SW 1271 (cell line): ENCODE results near the gene TNPO2.

Source experiments
- DNase-seq, 2 experiments: peaks; one replicate each; lab custom pipeline; 2025; lab: John Stamatoyannopoulos, UW

The TNPO2 gene

DNA sequence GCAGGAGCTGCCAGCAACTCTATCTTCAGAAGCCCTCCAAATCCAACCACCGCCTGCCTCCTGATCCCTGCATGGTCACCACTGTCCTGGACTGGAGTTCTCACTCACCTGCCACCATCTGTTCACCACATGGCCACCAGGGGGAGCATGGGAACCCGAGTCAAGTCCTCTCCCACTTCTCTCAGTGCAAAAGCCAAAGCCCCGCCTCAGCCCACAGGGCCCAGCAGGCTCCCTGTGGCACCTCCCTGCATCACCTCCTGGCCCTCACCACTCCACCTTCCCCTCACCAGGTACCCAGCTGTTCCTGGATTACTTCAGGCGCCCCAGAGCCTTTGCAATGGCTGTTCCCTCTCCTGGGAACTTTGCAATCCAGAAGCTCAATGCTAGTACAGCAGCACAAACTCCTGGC, 47.3 kb downstream of the TNPO2 start:
- peak; percentile 64 to 67 for DNase-seq

DNA sequence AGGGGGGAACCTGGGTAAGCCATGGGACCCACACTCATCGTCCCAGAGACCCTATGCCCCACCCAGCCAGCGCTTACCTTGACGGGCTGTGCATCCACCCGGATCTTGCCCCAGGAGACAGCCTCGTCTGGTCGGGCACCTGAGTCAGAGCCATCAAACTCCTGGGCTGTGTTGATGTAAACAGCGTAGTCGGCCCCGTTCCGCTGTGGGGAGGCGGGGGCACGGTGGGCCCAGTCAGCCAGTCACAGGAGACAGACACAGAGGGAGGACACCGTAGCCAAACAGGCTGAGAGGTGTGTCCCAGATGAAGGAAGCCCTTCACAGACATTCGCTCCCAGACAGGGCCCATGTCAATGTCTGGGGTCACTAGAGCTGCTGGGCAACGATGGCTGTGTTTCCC, 47.8 kb downstream of the TNPO2 start:
- no peak for DNase-seq

DNA sequence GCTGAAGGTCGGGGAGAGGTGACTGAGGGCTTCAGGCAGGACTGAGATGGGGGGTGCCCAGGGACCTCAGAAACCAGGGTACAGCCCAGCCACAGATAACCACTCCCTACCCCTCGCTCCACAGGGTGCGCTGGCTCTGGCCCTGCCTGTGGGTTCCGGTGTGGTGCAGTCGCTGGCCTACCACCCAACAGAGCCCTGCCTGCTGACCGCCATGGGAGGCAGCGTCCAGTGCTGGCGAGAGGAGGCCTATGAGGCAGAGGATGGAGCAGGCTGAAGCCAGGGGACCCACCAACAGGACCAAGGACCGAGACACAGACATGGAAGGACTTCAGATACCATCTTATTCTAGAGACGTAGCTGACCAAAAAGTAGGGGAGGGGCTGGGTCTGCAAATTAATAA, 48.3 kb downstream of the TNPO2 start:
- DNase-seq: no peak

DNA sequence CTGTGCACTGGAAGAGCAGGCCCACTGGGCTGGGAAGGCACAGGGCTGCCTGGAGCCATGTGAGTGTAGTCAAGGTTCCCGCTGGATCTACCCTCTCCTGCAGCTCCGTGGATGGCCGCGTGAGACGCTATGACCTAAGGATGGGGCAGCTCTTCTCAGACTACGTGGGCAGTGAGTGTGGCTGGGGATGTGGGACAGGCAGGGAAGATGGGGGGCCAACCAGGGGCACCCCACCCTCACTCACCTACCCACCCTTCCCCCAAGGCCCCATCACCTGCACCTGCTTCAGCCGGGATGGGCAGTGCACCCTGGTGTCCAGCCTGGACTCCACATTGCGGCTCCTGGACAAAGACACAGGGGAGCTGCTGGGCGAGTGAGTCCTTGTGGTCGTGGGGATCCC, 51.0 kb downstream of the TNPO2 start:
- DNase-seq: no peak

DNA sequence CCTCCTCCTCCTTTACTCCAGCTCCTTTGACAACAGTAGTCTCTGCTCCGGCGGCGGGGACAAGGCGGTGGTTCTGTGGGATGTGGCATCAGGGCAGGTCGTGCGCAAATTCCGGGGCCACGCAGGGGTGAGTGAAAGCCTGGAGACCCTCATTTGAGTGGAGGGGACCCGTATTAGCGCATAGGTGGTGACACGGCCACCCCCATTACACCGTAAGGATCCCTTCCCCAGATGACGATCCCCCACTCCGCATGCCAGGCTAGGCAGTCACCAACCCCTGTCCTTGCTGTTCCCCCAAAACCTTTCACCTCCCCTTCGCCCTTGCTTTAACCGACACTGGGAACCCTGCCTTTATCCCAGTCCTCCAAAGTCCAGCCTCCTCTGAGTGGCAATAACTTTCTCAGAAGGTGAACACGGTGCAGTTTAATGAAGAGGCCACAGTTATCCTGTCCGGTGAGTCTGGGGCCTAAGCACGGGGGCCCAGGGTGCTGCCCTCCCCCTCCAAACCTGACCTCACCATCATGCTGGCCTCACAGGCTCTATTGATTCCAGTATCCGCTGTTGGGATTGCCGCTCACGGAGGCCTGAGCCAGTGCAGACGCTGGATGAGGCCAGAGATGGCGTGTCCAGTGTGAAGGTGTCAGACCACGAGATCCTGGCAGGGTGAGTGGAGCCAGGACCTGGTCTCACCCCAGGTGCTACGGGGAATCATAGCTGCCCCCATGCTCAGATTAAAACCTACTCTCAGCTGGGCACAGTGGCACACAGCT, 53.4 kb downstream of the TNPO2 start:
- DNase-seq: no peak

DNA sequence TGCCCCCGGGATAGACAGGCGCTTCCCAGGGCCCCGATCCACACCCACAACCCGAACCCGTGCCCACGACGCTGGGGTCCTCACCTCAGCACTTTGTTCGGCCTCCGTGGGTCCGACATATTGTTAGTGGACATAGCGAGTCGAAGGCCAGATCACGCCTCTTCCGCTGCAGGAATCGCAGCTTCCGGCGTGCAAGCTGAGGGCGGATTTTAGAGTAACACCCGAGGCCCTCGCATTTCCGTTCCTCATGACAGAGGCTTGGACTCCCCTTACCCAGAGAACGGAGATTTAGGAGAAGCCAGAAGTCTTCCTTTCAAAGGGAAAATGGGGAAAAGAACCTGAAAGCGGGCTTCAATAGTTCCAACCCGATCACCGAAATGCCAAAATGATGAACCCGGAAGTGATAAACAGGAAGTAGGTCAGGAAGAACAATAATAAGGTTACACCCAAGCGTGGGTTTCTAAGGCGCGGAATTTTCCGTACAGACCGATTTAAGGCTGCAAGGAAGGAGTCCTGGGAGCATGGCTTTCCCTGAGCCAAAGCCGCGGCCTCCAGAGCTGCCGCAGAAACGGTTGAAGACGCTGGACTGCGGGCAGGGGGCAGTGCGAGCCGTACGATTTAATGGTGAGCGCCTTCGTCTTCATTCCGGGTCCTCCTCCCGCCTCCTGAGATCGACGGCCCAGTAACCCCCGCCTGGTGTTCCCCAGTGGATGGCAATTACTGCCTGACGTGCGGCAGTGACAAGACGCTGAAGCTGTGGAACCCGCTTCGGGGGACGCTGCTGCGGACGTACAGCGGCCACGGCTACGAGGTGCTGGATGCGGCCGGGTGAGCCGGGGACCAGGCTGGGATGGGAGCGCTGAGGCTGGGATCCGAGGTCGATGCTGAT, 54.2 kb downstream of the TNPO2 start:
- DNase-seq: peak; percentile 46 to 90

DNA sequence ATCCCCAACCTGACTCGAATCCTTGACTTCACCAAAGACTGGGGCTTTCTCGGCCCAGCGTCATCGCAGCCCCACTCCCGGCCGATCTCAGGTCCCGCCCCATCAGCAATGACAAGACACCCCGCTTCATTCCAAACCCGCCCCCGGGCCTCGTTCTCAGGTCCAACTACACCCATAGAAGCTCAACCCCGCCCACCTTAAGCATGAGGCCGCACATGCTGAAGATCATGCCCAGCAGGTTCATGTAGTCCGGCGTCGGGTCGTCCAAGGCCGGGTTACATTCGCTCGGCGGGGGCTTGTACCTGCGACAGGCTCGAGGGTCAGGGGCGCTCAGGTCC, 54.8 kb downstream of the TNPO2 start:
- peak in 1 of 2 experiments; percentile 67 for DNase-seq

DNA sequence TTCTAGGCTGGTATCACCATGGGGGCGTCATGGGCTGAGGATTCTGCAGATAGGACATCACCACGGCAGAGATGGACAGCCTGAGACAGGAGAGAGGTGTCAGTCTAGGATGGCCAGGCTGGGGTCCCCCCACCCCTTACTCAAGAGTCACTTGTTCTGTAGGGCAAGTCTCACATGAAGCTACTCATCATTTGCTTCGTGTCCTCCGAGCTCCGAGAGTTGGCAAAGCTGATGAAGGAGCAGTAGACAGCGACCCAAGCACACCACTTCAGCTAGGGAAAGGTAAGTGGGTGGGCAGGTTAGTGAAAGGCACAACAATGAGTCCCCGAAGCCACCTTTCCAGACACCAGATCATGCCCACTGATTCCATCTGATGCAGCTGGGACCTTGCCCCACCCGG, 55.4 kb downstream of the TNPO2 start:
- DNase-seq: no peak

DNA sequence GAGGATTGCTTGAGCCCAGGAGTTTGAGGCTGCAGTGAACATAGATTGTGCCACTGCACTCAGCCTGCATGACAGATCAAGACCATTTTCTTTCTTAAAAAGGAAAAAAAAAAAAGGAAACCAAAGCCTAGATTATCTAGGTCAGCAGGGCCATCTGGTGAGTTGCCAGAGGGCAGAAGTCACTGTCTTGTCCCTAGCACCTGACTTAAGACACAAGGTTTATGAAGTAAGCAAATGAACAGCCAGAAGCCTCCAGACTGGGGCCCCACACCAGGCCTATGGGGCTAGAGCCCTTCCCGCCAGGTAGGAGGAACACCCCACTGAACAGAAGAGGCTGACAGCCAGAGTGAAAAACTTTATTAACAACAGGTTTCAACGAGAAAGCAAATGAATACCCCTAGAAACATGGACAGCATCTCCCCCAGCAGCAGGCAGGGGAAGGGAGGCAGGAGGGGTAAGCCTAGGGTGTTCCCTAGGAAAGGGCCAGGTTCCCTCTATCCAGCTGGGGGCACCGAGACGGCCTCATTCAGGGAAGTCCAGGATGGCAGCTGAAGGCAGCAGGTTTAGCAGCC, 55.9 kb downstream of the TNPO2 start:
- DNase-seq: no peak

DNA sequence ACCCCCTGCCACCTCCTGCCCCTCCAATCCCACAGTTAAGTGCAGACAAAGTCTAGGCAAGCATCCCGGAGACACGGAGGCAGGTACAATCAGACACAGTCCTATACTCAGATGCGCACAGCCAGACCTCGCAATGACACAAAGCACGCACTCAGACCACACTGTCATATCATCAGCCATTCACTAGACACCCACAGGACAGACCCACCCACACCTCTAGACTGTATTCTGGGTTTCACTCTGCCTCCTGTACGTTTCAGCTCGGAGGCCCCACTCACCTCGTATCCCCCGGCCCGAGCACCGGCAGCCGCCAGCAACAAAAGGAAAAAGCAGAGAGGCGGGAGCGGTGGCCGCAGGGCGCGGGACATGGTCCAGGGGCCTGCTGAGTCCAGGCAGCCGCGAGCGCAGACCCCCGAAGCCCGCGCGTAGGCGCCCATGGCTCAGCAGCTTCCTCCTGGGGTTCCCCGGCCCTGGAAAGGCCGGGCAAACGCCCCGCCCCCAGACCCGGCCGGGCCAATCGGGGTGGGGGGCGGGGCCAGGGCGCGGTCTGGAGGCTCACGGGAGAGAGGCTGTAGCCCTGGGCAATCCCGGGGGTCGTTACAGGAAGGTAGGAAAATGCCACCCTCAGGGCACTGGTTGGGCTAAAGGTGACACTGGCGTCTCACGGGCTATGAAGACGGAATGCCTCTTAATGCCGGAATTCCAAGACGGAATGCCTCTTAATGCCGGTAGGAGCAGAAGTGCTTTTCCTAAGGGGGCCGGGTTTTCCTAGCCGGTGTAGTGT, 57.3 kb downstream of the TNPO2 start, which contains the start of the genes MAN2B1 and WDR83:
Gene MAN2B1 (minus strand): TSS at position 478 of the 784 bp plus-strand sequence. CDS start 41 bp downstream, at position 437.
Gene WDR83 (plus strand): TSS at position 543 of the 784 bp plus-strand sequence. CDS start 2,984 bp downstream, outside the sequence.
- peak; percentile 38 to 70 for DNase-seq

DNA sequence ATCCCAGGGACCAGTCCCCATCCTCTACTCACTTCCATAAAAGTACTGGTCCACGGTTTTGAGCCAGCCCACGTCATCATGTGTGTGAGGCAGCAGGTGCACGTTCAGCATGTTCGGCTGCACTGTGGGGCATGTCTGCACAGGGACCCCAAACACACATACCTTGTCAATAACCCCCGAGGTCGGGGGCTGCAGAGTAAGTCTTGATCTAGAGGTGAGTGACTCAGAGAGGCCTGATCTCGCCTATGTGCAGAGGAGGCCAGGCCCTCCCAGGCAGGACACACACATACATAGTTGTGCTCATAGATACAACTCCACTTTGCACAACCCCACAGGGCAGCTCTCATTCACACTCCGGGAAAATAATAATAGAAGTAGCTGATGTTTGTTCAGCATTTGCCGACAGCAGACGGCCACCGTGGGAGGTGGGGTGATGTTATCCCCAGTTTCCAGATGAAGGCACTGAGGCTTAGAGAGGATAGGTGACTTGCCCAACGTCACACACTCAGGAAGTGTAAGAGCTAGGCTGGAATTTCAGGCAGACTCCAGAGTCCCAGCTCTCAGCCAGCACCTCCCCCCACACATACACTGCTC, 58.0 kb downstream of the TNPO2 start:
- DNase-seq: no peak

DNA sequence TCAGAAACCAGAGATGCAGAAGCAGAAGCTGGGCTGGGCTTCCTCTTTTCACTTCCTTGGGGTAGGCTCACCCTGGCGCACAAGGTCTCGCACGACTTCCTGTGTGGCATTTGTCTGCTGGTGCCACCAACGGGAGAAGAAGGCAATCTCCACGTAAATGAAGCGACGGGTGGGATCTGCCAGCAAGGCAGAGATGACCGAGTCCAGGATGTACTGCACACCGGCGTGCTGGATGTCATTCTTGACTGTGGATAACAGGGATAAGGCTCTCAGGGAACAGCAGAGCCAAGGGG, 58.5 kb downstream of the TNPO2 start:
- DNase-seq: no peak

DNA sequence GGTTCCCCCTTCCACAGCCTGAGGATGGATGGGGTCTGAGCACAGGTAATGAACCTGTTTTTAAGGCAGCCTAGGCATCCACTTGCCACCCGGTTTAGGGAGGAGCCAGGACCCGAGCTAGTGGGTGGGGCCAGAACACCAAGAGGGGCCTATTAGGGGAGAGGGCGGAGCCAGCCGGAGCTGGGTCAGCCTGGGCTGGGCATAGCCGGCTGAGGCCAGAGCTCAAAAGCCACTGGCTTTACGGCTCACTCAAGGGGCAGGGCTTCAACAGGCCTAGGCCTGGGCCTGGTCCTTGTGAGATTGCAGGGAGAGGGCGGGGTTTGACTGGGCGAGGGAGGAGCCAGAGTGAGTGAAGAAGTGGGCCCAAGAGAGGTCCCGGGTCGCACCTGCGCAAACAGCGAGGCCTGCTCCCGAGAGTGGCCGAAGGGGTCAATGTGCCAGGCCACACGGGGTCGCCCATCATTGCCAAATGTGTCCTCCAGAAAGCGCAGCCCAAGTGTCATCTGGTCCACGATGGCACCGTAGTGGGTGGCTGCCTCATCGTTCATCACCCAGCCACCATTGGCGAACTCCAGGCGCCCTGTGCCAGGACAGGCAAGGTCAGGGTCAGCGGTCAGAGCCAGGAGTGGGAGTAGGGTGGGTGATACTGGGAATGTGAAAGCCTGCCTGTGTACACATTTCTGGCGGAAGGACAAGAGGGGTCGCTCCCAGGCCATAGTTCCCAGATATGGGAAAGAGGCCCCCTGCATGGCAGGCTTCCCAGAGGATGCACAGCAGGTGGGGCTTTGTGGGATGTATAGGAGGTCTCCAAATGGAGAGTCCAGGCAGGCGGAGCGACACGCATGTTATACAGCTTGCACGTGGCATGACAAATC, 59.1 kb downstream of the TNPO2 start:
- DNase-seq: peak in 1 of 2 experiments; percentile 33

DNA sequence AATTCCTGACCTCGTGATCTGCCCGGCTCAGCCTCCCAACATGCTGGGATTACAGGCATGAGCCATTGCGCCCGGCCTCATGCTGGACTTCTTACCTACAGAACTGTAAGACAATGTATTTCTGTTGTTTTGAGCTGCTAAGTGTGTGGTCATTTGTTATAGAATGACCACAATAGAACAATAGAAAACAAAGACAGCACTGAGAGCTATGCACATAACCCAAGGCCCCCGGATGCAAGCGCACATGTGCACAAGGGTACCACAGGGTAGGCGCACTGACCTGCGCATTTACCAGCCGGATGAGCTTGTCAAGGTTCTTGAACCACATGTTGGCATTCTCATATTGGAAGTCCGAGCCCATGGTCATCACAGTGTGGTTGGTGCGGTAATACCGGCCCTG, 62.8 kb downstream of the TNPO2 start:
- DNase-seq: no peak

DNA sequence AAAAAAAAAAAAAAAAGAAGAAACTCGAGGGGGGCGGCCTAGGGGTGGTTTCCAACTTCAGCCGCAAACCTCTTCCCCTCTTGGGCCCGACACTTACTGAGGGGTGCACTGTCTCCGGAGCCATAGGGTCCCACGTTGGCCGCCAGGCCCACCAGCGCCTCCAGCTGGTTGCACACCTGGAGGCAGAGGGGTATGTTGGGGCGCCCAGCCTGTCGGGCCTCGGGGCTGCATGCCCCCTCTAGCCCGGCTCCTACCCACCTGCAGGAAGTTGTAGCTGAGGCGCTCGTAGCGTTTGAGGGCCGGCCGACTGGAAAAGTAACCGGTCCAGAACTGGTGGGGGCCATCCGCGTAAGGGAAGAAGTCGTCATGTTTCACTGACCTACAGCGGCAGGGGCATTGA, 65.8 kb downstream of the TNPO2 start:
- no peak for DNase-seq

DNA sequence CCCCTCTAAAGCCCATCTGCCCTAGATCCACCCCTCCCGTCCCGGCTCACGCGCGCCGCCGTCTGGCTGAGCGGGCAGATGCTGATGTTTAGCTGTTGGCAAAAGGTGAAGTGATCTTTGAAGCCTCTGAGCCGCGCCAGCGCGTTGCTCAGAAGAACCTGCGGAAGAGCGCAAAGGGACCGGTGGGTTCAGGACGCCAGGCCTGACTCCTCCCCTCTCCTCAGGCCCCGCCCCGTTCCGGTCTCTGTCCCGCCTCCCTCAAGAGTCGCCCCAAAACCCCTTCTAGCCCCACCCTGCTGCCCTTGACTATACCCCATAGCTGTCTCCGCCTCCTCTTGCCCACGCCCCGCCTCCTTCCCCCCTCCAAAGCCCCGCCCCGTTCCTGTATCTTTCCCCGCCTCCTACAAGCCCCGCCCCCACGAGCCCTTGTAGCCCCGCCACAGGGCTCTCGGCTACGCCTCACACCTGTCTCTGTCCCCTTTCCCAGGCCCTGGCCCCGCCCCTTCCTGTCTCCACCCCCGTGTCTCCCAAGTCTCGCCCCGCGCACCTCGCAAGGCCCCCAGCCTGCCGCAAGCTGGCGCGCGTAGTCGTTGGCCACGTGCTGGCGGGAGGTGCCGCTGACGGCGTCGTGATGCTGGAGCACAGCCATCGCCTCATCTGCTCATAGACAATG, 66.7 kb downstream of the TNPO2 start:
- DNase-seq: no peak

DNA sequence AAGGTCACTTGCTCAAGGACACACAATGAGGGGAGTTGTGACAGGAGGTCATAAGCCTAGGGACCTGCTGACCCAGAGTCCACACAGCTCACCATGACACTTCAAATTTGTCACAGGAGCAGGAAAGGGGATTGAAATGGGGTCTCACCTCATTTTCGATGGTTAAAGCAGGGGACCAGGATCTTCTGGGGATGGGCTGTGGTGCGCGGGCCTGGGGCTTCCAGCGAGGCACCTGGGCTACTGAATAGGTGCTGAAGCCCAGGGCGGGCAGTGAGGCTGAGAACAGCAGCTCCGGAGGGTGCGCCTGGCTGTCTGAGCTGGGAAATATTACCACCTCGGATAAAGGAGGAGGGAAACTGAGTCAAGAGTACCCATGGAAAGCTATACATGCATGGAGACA, 68.2 kb downstream of the TNPO2 start:
- DNase-seq: no peak

DNA sequence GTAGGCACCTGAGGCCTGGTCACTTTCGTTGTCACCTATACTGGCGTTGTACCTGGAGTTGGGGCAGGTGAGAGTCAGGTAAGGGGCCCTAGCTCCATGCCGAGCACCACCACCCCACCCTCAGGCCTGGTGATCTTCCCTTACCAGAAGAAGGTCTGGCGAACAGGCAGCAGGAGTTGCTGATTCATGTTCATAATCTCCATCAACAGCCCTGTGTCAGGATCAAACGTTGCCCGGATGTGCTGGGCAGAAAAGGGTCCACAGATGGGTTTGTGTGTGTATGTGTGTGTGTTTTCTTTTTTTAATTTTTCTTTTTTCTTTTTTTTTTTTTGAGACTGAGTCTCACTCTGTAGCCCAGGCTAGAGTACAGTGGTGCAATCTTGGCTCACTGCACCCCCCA, 71.5 kb downstream of the TNPO2 start:
- no peak for DNase-seq

DNA sequence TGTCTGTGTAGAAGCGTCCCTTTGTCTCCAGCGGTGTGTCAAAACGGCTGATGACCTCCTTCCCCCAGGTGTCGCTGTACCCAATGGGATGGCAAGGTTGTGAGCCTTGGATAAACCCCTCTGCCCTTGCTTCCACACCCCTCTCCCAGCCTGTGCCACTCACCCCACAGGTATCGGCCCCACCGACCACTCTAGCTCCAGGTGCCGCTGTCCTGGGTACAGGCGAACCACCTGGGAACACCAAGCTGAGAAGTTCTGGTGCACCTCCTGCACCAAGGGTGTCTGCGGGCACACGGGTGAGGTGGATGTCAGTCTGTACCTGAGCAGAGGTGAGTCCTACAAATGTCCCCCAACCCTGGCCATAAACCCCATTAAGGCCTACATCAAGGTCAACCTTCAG, 73.8 kb downstream of the TNPO2 start:
- DNase-seq: no peak
